Testis (tissue), 3 donors: ENCODE measurements around the gene SMIM1. TPM values are rescaled to one million over a fixed set of nuclear protein-coding genes. Genes with fewer than 3 reads are reported as not detected.

ENCODE experiments used
- DNase-seq: peaks from one replicate; pipeline ENCODE4 v3.0.0-alpha.2; 2019
- H3K27ac ChIP-seq, 2 donors: fragments of 200-600 bp; sonication (generic); one replicate each; pipeline ENCODE4 v1.5.1; 2019
- H3K27me3 ChIP-seq: fragments of 200-600 bp; sonication (generic); one replicate; pipeline ENCODE4 v1.5.1; 2019
- H3K36me3 ChIP-seq: fragments of 200-600 bp; sonication (generic); one replicate; pipeline ENCODE4 v1.5.1; 2017; ENCODE audit warnings: low read depth; ENCODE audit errors: missing control alignments
- H3K4me1 ChIP-seq: fragments of 200-600 bp; sonication (generic); one replicate; pipeline ENCODE4 v1.5.1; 2019
- H3K4me3 ChIP-seq, 2 donors: fragments of 200-600 bp; sonication (generic); one replicate each; pipeline ENCODE4 v1.5.1; 2017 to 2019
- H3K9me3 ChIP-seq: fragments of 200-600 bp; sonication (generic); one replicate; pipeline ENCODE4 v1.5.1; 2017
- CTCF ChIP-seq, 3 experiments: fragments of 450-650 bp in 2 of 3; fragments of 200-600 bp in 1 of 3; sonication (generic) in 1 of 3; IDR thresholded peaks; one replicate each; pipeline ENCODE4 v1.5.1; 2016 to 2019; ENCODE audit warnings: antibody characterized with exemption in 3 of 3, mild to moderate bottlenecking in 2 of 3, moderate library complexity in 1 of 3
- POLR2A ChIP-seq: fragments of 450-650 bp; IDR thresholded peaks from one replicate; pipeline ENCODE4 v1.6.1; 2017; ENCODE audit warnings: antibody characterized with exemption, mild to moderate bottlenecking, moderate library complexity
- WGBS, 2 donors: methylation state at CpG; one replicate each; pipeline ENCODE4 v1.1.5; 2018; 5-methylcytosine and 5-hydroxymethylcytosine counted together
- intact Hi-C: fragments of 100-400 bp; cut with DNase I; formaldehyde crosslinking; loops from one replicate; pipeline ENCODE4 v1.15.1; 2023; ENCODE audit warnings: low total_unique reads
- polyA plus RNA-seq: library from polyadenylated mRNA; stranded (reverse); fragments of 350-450 nt; fragmentation: Illumina TruSeq; extraction: RNeasy Lipid Tissue Mini Kit (QIAGEN cat#74804); gene quantifications from one replicate; pipeline ENCODE4 v1.2.3, GENCODE V29; 2014; ENCODE audit warnings: low read depth, low replicate concordance; ENCODE audit not compliant: insufficient read depth
- total RNA-seq, 2 donors: library from RNA; depleted of rRNA; stranded (reverse); fragments of >200 nt; gene quantifications; one replicate each; pipeline ENCODE4 v1.2.3, GENCODE V29; 2016

SMIM1 gene
- total and polyA plus RNA-seq, 3 donors from 2014 or later, result 92.9 to 213 (median 205) TPM

- intact Hi-C loops, result no loop called here
- Histone ChIP-seq H3K27me3 (no peaks in the 10 kb centered on the region), H3K4me1 (peaks cover 39% of the 10 kb centered on the region), H3K9me3 (no peaks in the 10 kb centered on the region), H3K4me3 (no peak overlapping the region), H3K27ac (peak overlapping the region; percentile 76), H3K36me3 (no peaks in the 10 kb centered on the region)
- peak; percentile 80 for DNase-seq
- TF ChIP-seq POLR2A, result no peak
- TF ChIP-seq CTCF (IDR thresholded peaks at IDR 0.05), result no peak
- WGBS, 2 donors, result 50% methylated on average over 27 of the region's 27 CpGs; no CpG with 5 or more reads in 1 of the 2 donors
Observed at GRCh38 chr1:3775490-3776230, 3.1 kb downstream of the SMIM1 start.

GRCh38 chr1:3776231-3776961, 3.8 kb downstream of the SMIM1 start:
- no peak for DNase-seq
- Histone ChIP-seq H3K27ac (peak overlapping the region in 1 of 2 donors; percentile 15), H3K27me3 (no peaks in the 10 kb centered on the region), H3K4me1 (peaks cover 32% of the 10 kb centered on the region), H3K36me3 (no peaks in the 10 kb centered on the region), H3K9me3 (no peaks in the 10 kb centered on the region), H3K4me3 (no peak overlapping the region)
- WGBS, 2 donors, result 80 to 89% methylated on average over 9 to 21 of the region's 21 CpGs
- intact Hi-C loops, result no loop called here
- TF ChIP-seq POLR2A, result no peak
- no peak for TF ChIP-seq CTCF (IDR thresholded peaks at IDR 0.05)

GRCh38 chr1:3777078-3777547, 4.6 kb downstream of the SMIM1 start:
- Histone ChIP-seq H3K27ac (no peak overlapping the region), H3K36me3 (no peaks in the 10 kb centered on the region), H3K4me1 (peaks cover 25% of the 10 kb centered on the region), H3K27me3 (no peaks in the 10 kb centered on the region), H3K9me3 (no peaks in the 10 kb centered on the region), H3K4me3 (no peak overlapping the region)
- 82 to 90% methylated on average over 2 to 10 of the region's 10 CpGs for WGBS, 2 donors
- intact Hi-C loops, result no loop called here
- TF ChIP-seq CTCF (IDR thresholded peaks at IDR 0.05) (no peak), POLR2A (no peak)
- no peak for DNase-seq

- no peak for DNase-seq
- H3K27ac ChIP-seq, result no peak overlapping the region
- no peaks in the 10 kb centered on the region for H3K27me3 ChIP-seq
- H3K4me1 ChIP-seq, result peaks cover 25% of the 10 kb centered on the region
- 87 to 89% methylated on average over 10 to 18 of the region's 20 CpGs for WGBS, 2 donors
- H3K9me3 ChIP-seq, result no peaks in the 10 kb centered on the region
- H3K36me3 ChIP-seq, result no peaks in the 10 kb centered on the region
- H3K4me3 ChIP-seq, result no peak overlapping the region
- intact Hi-C loops, result no loop called here
- TF ChIP-seq POLR2A (no peak), CTCF (IDR thresholded peaks at IDR 0.05) (no peak)
Observed at GRCh38 chr1:3777647-3778589, 5.4 kb downstream of the SMIM1 start.
